Measurements from ENCODE around the gene THUMPD2.
"Not testable (repeated sequence)": the region's sequence is repeated elsewhere in the genome, so short reads cannot be mapped to it uniquely, and the experiment has no call there.

The THUMPD2 gene

GRCh38 chr2:39778775-39779340, at the start of gene THUMPD2:
THUMPD2 (minus strand) TSS chr2:39779258; CDS start chr2:39779239, 19 bp downstream.
- peak; percentile 60 for DNase-seq

- DNase-seq = no peak
Measured at GRCh38 chr2:39821871-39822270, 42.8 kb upstream of the THUMPD2 start.

GRCh38 chr2:39816845-39817244, 37.8 kb upstream of the THUMPD2 start:
- DNase-seq = no peak

GRCh38 chr2:39816428-39816827, 37.4 kb upstream of the THUMPD2 start:
- DNase-seq = no peak

- no peak for DNase-seq
Measured at GRCh38 chr2:39805936-39806608, 27.0 kb upstream of the THUMPD2 start.

GRCh38 chr2:39803839-39804238, 24.8 kb upstream of the THUMPD2 start:
- no peak for DNase-seq

- no peak for DNase-seq
Measured at GRCh38 chr2:39800752-39801151, 21.7 kb upstream of the THUMPD2 start.

GRCh38 chr2:39796134-39796533, 17.1 kb upstream of the THUMPD2 start:
- no peak for DNase-seq

- not testable (repeated sequence) for DNase-seq
Measured at GRCh38 chr2:39790216-39790818, 11.3 kb upstream of the THUMPD2 start.

- no peak for DNase-seq
Measured at GRCh38 chr2:39787950-39788349, 8.9 kb upstream of the THUMPD2 start.

GRCh38 chr2:39786761-39787522, 7.9 kb upstream of the THUMPD2 start:
- DNase-seq = no peak

- DNase-seq = no peak
Measured at GRCh38 chr2:39782591-39782990, 3.5 kb upstream of the THUMPD2 start.

- no peak for DNase-seq
Measured at GRCh38 chr2:39781697-39782096, 2.6 kb upstream of the THUMPD2 start.

- DNase-seq = no peak
Measured at GRCh38 chr2:39780825-39781600, 2.0 kb upstream of the THUMPD2 start.

GRCh38 chr2:39779927-39780326, 869 bp upstream of the THUMPD2 start:
- no peak for DNase-seq

GRCh38 chr2:39779341-39779851, 338 bp upstream of the THUMPD2 start:
- DNase-seq = no peak

GRCh38 chr2:39778233-39778632, 825 bp downstream of the THUMPD2 start:
- no peak for DNase-seq

GRCh38 chr2:39772812-39773152, 6.3 kb downstream of the THUMPD2 start:
- no peak for DNase-seq

GRCh38 chr2:39772086-39772811, 6.8 kb downstream of the THUMPD2 start:
- DNase-seq = no peak

GRCh38 chr2:39762448-39762847, 16.6 kb downstream of the THUMPD2 start:
- no peak for DNase-seq

- no peak for DNase-seq
Measured at GRCh38 chr2:39757156-39757555, 21.9 kb downstream of the THUMPD2 start.

- no peak for DNase-seq
Measured at GRCh38 chr2:39755466-39755865, 23.6 kb downstream of the THUMPD2 start.

Measured in activated naive CD4-positive, alpha-beta T cell treated with Interleukin-2 at 50 U/mL for 16 hours (primary cell).